ENCODE data around the gene SBNO1.
"Not testable (repeated sequence)": the region's sequence is repeated elsewhere in the genome, so short reads cannot be mapped to it uniquely, and the experiment has no call there.

DNA sequence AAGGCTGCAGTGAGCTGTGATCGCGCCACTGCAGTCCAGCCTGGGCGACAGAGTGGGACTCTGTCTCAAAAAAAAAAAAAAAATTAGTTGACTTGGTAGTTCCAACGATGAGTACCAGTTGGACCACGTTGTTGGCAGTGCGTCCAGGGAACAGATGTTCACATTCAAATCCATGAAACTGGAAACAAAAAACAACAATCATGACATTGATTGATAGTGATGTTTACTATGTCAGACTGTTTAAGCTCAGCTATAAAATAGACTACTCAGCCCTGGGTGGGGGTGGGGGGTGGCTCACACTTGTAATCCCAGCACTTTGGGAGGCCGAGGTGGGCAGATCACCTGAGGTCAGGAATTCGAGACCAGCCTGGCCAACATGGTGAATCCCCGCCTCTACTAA lies 112.3 kb downstream of the SBNO1 start:
- TF ChIP-seq, protein P1, sequence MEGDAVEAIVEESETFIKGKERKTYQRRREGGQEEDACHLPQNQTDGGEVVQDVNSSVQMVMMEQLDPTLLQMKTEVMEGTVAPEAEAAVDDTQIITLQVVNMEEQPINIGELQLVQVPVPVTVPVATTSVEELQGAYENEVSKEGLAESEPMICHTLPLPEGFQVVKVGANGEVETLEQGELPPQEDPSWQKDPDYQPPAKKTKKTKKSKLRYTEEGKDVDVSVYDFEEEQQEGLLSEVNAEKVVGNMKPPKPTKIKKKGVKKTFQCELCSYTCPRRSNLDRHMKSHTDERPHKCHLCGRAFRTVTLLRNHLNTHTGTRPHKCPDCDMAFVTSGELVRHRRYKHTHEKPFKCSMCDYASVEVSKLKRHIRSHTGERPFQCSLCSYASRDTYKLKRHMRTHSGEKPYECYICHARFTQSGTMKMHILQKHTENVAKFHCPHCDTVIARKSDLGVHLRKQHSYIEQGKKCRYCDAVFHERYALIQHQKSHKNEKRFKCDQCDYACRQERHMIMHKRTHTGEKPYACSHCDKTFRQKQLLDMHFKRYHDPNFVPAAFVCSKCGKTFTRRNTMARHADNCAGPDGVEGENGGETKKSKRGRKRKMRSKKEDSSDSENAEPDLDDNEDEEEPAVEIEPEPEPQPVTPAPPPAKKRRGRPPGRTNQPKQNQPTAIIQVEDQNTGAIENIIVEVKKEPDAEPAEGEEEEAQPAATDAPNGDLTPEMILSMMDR (IDR thresholded peaks at IDR 0.05; ENCODE audit: insufficient read depth, low read depth, low read length): not testable (repeated sequence)
- TF ChIP-seq EZH2 (IDR thresholded peaks at IDR 0.05; ENCODE audit: insufficient read depth, low read length): not testable (repeated sequence)

Measured in astrocyte (in vitro differentiated cells and primary cell).